GM21423 (cell line): Measurements from ENCODE around the gene ITGA2B.
A peak's percentile ranks its signal among the peaks of the same experiment; 100 is the strongest.
"Not testable (repeated sequence)": the region's sequence is repeated elsewhere in the genome, so short reads cannot be mapped to it uniquely, and the experiment has no call there.

Source experiments
- ATAC-seq: cut with Tn5 transposase; IDR thresholded peaks from one replicate; pipeline ENCODE4 v1.9.1; 2021; ENCODE audit warnings: mild to moderate bottlenecking, moderate library complexity; ENCODE audit not compliant: unreplicated experiment

ITGA2B gene

DNA sequence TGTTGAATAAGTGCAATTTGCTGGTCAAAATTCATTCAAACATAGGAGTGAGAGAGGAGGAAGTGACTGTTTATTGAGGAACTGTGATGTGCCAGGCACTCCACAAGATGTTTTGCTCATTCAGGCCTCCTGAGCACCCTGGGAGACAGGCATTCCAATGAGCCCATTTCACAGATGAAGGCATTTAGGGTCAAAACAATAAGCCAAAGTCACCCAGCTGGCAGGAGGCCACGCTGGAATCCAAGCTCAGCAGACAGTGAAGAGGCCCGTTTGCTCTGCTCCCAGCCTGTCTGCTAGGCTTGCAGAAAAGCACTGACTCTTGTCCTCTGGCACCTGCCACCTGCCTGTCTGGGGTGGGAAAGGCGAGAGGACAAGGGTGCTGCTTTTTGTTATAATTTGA lies 54.7 kb downstream of the ITGA2B start:
- no peak for ATAC-seq

- no peak for ATAC-seq
These were observed 55.1 kb downstream of the ITGA2B start for GRCh38 chr17:44334315-44334714.

DNA sequence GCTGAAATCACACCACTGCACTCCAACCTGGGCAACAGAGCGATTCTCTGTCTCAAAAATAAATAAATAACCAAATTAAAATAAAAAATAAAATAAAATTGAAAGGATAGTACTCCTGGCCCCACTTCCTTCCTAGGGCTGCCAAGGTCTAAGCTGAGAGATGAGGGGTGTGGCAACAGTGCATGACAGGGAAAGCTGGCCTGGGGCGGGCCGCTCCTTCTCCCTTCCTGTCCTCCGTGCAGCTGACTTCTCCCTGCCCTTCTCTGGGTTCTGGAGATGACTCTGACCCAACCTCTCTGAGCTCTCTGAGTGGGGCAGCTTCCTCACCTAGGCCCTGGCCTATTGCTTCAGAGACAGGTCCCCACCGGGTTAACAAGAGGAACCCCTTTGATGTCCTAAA lies 56.1 kb downstream of the ITGA2B start:
- ATAC-seq: no peak

DNA sequence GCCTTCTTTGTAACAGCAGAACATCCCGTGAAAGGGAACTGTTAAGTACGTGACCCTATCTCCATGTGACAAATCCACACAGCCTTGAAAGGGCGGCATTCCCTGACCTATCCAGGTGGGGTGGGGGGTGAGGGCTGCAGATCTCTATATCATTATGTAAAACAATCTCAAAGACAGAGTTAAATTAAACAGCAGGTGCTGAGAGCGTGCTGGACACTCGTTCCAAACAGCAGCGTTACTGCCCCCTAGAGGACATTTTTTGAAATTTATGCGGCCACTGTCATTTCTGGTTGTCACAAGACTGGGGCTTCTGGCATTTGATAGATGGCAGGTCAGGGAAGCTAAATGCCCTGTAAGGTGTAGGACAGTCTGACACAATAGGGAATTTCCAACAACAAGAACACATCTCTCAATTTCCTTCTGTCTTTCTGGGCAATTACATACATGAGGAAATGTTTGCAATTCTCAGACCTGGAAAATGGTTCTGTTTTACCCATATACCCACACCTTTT lies 58.1 kb downstream of the ITGA2B start:
- no peak for ATAC-seq

DNA sequence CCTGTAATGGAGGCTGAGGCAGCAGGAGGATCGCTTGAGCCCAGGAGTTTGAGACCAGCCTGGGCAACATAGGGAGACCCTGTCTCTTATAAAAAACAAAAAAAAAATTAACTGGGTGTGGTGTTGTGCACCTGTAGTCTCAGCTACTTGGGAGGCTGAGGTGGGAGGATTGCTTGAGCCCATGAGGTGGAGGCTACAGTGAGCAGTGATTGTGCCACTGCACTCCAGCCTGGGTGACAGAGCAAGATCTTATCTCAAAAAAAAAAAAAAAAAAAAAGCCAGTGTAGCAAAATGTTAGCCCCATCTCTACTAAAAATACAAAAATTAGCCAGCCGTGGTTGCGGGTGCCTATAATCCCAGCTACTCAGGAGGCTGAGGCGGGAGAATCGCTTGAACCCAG lies 59.2 kb downstream of the ITGA2B start:
- not testable (repeated sequence) for ATAC-seq

GRCh38 chr17:44329516-44329915 lies 59.9 kb downstream of the ITGA2B start:
- ATAC-seq: not testable (repeated sequence)

DNA sequence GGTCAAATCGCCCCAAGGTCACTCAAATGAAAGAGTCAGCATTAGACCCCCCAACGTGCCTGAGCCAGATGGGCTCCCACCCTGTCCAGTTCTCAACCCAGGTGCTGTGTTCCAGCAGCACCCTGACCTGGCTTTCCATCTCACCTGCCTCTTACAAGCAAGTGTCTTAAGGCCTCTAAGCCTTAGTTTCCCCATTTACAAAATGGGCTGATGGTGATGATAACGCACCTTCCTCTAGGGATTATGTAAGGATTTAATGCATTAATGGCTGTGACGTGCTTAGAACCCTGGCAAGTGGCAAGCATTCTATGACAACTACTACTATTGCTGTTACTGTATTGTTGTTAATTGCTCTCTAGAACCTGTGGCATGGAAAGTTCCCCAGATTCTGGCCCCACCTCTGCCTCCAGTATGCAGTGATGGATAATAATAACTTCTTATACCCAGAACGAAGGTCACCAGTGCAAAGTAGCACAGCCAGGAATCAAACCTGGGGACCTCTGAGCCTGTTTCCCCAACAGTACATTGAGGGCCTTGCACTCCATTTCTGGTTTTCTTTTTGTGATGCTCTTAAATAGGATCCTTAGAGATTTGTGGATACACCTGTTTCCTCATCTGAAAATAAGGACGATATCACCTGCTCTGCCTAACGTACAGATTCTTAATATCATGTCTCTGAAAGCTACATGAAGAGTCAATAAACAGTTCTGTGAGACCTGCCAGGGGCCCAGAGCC lies 61.6 kb downstream of the ITGA2B start:
- ATAC-seq: no peak

- peak; percentile 48 for ATAC-seq
These were observed 62.5 kb downstream of the ITGA2B start for GRCh38 chr17:44326861-44327444.

GRCh38 chr17:44324571-44325275 lies 64.7 kb downstream of the ITGA2B start, which contains the start of gene SLC25A39:
SLC25A39 (minus strand) TSS chr17:44324823; CDS start chr17:44323562, 1,261 bp downstream.
- peak; percentile 61 for ATAC-seq

GRCh38 chr17:44324092-44324570 lies 65.3 kb downstream of the ITGA2B start:
- ATAC-seq: no peak

DNA sequence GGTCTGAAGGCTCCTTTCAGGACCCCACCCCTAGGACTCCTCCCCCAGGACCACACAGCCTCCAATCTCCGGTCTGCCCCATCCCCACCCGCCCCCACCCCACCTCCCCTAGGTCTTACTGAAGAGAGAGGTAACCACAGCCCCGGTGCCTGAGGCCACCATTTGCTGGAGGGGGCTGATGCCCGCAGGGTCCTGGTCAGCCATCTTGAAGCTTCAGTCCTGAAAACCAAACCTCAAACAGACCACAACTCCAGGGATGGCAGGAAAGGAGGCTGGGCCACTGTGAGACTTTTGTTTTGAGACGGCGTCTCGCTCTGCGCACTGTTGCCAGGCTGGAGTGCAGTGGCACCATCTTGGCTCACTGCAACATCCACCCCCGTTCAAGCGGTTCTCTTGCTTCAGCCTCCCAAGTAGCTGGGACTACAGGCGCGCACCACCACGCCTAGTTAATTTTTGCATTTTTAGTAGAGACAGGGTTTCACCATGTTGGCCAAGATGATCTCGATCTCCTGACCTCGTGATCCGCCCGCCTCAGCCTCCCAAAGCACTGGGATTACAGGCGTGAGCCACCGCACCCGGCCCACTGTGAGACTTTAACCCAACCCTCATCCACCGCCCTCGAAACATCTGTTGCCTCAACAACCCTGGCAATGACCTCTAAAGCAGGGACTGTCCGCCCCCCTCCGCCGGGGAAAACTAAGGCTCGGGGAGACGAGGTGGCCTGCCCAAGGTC lies 65.9 kb downstream of the ITGA2B start:
- ATAC-seq: no peak

DNA sequence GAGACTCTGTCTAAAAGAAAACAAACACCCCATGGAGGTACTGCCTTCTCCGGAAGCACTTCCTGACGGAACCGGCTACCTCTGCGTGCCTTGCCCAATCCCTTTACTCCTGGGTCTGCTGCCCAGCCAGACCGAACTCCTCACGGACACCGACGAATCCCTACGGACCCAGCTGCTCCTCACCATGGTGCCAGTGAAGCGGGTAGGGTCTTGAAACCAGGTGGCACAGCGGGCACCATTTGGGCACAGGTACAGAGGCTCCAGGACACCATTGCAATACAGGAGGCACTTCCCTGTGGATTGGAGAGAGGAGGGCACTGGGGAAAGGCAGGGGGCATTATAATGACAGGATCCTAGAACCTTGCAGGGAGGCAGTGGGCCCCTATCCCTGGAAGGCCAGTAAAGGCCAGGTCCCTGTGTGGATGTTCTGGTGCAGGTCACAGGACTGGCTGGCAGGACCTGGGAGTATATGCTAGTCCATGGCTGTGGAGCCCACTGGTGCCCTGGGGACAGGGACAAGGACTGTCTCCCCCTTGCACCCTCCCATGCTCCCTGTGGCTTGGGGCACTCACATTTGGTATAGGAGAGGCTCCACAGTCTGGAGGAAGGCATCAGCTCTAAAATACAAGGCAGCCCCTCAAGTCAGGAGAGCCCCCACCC lies 67.1 kb downstream of the ITGA2B start:
- ATAC-seq: no peak
